Measurements from ENCODE around the gene XYLT1.

The XYLT1 gene

GRCh38 chr16:17275076-17276009, 195.4 kb downstream of the XYLT1 start:
- DNase-seq: no peak

GRCh38 chr16:17273142-17273561, 197.6 kb downstream of the XYLT1 start:
- DNase-seq: peak; percentile 54

- DNase-seq: no peak
These were observed 198.0 kb downstream of the XYLT1 start for GRCh38 chr16:17272716-17273115.

- no peak for DNase-seq
These were observed 199.1 kb downstream of the XYLT1 start for GRCh38 chr16:17271687-17272086.

- DNase-seq: no peak
These were observed 200.1 kb downstream of the XYLT1 start for GRCh38 chr16:17270683-17271109.

GRCh38 chr16:17270111-17270510, 200.6 kb downstream of the XYLT1 start:
- no peak for DNase-seq

DNA sequence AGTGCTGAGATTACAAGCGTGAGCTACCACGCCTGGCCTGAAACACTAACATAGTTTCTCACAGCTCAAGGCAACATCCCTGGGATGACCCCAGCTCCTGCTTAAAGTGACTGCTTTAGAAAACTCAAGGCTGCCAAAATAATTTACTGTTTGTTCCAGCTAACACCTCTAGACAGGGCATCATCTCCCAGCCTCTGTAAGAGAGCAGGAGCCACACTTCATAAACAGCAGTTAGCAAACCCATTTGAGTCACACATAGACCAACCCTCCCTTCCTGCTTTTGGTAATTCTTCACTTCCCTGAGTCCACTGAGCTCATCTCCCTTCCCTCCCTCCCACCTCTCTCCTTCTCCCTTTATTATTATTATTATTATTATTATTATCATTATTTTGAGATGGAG, 201.3 kb downstream of the XYLT1 start:
- DNase-seq: no peak

DNA sequence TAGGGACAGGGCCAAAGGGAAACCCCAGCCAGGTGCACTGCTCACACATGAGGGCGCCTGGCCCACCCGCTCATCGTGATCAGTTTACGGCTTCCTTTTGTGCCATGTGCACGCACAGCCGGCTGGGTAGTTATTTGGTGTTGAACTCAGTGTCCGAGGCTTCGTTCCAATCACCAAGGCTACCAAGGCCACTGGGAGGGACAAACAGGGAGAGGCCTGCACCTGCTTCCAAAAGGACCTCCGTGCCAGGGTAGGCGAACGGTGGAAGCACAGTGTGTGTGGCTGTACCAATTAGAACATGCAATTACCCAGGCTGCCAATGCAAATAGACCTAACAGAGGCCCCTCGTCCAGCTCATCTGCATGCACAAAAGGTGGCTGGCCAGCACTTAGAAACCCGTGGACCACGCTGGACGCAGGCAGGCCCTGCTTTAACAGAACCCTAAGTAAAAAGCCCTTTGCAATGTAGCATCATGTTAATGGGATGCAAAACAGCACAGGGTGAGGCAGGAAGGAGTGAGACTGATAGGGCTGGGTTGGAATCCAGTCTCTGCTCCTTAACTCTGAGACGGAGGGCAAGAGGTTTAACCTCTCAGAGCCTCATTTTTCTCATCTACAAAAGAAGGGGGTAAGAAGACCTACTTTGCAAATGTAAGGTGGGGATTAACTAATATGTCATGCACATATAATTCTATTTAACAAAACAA, 204.0 kb downstream of the XYLT1 start:
- no peak for DNase-seq

- DNase-seq: no peak
These were observed 205.6 kb downstream of the XYLT1 start for GRCh38 chr16:17265154-17265553.

DNA sequence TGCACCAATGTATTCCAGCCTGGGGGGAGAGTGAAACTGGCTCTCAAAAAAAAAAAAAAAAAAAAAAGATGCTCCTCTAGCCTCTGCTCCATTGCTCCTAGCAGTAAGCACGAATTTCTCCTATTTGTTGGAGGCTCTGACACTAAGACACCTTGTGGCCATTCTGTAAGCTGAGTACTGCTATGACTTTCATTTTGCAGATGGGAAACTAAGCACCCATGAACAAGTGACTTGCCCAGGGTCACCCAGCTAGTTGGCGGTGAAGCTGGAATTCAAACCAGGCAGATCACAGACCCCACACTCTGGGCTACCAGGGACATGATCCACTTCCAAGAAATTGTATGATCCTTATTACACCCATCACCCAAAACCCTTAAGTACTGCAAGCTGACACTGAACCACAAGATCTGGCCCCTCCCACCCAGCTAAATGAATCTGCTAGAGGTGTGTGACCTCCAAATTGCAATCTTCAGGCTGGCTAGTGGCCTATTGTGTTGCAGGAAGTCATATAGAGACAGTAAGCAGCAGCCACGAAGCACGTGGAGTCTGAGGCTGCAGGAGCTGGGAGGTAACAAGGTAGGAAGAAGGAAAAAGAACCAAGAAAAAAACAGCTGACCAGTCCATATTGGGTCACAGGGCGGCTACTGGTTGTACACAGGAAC, 209.4 kb downstream of the XYLT1 start:
- DNase-seq: peak; percentile 13

GRCh38 chr16:17260276-17260849, 210.4 kb downstream of the XYLT1 start:
- no peak for DNase-seq

GRCh38 chr16:17259751-17260270, 210.9 kb downstream of the XYLT1 start:
- no peak for DNase-seq

DNA sequence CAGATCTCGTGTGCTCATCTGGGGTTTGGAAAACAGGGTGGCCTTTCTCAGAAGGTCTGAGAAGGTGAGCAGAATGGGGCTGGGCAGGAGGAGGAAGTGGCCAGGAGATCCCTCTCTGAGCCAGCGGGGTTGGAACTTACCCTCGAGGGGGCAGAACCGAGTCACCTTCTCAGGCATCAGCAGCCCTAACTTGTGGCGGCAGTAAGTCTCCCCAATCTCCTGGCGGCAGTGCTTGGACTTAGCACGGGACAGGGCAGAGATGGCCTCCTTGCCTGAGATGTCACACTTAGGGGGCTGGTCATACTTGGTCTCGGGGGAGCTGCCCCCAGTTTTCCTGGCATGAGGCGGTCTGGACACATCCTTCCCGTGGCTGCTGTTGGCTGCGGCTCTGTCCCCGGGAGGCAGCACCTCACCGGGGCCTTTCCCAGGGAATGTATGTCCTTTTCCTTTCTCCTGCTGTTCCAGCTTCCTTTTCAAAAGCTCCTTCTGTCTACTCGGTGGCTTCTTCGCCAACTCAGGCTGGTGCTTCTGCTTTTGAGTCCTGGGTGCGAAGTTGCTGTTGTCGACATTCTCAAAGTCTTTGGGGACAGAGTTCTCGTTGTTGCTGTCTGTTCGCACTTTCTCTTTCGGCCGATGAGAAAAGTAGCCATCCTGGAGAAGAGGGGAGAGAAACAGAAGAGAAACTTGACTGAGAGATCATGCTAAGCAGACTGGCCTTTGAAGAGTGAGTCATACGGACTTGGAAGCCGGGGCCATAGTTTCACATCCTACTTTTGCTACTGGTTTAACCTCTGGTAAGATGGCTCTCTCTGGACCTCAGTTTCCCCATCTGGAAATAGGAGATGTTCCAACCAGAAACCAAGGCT, 211.7 kb downstream of the XYLT1 start:
- DNase-seq: no peak

GRCh38 chr16:17258077-17258599, 212.6 kb downstream of the XYLT1 start:
- DNase-seq: no peak

DNA sequence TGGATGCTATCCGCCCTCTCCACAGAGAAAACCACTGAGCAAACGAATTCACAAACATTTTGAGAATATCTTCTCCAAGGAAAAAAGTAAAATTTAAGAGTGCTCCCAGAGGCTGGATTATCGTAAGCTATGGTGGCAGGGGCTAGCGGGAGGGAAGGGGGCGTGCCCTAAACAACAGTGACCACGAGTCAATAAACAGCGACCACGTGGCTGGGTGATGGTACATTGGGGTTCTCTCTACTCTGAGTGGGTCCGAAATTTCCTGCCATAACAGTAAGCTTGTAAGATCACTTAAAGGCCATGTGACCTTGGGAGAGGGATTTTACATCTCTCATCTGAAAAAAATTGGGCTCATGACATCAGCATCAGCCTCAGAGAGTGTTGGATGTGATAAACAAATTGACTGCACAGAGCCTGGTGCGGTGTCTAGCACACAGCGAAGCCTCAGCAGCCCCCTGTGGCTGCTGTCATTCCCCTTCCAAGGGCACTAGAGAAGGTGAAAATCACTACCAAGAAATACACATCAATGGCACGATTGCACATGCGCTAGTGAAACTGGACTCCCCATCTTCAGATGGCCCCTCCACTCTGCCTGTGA, 213.2 kb downstream of the XYLT1 start:
- DNase-seq: no peak

DNA sequence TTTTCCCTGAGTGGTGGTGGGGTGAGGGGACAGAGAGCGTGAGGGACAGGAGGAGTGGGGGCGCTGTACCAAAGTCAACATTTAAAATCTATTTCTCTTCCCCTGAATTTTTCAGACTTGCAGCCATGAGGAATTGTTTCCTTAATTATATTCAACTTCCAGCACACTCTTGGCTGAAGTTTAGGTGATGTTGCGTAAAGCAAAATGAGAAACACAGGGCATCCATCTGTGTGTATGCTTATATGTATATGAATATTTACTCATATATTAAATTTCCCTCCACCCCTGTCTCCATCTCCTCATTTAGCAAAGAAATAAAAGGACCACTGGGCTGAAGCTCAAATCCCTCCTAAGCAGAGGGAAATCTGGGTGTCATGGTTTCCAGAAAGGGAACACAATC, 218.1 kb downstream of the XYLT1 start:
- DNase-seq: no peak

- DNase-seq: no peak
These were observed 218.7 kb downstream of the XYLT1 start for GRCh38 chr16:17252064-17252463.

DNA sequence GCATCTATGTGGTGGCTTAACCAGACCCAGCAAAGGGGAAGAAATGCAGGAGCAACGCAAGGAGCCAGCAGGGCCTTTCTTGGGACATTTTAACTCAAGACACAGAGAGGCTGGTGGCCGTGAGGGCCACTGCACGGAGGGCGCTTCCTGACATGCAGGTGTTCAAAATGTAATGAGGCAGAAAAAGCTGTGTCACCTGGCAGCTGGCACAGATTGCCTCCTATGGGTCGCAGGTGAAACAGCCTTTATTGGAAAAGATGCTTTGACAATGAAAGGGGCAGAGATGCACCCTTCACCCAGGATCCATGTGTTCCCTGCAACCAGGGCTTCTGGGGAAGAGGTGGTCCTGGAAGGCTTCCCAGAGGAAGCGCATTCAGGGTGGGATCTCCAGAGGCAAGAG, 219.3 kb downstream of the XYLT1 start:
- no peak for DNase-seq

- no peak for DNase-seq
These were observed 223.6 kb downstream of the XYLT1 start for GRCh38 chr16:17246974-17247732.

DNA sequence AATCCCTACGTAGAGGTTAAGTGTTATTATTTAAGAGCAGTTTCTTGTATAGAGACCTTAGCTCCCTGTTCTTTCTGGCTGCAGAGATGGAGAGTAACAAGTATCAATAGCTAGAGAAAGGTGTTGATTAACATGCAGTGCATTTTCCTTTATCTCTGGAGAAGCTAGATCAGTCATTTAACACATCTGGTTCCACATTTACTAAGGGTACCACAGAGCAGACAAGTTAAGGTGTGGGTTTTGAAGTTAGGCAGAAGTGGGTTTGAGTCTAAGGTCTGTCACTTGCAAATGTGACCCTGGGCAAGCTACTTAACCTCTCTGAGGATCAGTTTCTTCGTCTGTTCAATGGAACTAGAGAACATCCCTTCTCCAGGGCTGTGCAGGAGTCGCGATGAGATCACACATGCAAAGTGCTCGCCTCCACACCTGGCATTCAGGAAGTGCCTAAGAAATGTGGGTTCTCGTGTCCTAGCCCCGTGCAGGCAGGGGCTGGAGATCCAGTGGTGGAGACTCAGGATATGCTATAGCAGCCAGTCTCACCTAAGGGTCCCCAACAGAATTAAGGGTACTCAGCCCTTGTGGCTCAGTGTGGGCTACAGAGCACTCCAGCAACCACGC, 224.4 kb downstream of the XYLT1 start:
- DNase-seq: no peak
